GM18861 (cell line): ENCODE data around the gene HRH3.

ENCODE experiments used
- ATAC-seq: cut with Tn5 transposase; IDR thresholded peaks from one replicate; pipeline ENCODE4 v1.9.1; 2021; ENCODE audit not compliant: unreplicated experiment

The HRH3 gene

DNA sequence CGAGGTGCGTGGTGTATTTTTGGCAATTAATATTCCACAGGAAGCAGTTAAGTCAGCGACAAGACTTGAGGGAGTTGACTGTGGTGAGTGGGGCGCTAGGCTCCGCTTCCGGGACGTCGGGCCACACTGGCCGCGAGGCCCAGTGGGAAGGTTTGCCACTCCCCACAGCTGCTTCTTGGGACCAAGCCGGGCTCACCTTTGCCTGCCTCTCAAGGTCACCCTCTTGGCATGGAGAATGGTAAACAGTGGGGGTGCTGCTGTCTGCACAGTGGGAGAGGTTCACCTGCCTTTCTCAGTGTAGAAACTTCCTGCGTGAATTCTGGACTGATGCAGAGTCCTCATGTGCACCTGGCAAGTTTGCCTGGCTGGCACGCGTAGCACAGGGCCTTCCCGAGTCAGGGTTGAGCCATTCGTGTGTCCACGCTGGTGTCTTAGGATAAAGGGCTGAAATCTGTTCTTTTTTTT lies 24.6 kb upstream of the HRH3 start:
- ATAC-seq: no peak

- ATAC-seq: no peak
Measured at GRCh38 chr20:62243906-62244515, 23.9 kb upstream of the HRH3 start.

DNA sequence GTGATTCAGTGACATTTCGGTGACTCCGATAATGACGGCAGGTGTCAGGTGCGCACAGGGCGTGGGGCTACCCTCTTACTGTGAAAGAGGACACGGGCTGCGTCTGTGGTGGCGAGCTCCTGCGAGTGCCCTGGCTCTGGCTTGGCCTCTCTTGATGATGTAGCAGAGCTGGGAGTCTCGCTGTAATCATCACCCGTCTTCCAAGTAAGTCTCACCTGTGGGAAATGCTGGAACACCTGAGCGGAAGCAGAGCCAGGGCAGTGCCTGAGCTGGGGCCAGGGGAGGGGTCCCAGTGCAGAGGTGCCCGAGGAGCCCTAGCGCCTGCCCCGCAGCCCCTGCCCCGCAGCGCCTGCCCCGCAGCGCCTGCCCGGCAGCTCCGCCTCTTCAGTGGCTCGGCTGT lies 23.0 kb upstream of the HRH3 start:
- no peak for ATAC-seq

DNA sequence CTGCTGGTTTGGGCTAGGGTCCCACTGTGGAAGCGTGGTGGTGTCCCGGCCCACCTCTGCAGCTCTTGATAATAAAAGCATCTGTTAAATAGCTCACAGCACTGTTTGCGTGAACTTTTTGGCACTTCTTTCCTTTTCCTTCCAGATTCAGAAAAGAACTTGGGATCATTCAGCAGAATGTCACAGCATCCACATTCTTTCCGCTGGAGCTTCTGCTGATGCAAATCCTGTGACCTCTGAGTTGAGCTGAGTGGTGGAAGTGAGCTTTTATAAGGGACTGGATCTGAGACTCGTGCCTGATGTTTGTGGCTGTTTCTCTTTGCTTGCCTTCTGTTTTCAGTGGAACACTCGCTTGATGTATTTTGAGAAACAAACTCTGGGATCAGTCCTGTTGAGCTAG lies 22.1 kb upstream of the HRH3 start:
- ATAC-seq: no peak

DNA sequence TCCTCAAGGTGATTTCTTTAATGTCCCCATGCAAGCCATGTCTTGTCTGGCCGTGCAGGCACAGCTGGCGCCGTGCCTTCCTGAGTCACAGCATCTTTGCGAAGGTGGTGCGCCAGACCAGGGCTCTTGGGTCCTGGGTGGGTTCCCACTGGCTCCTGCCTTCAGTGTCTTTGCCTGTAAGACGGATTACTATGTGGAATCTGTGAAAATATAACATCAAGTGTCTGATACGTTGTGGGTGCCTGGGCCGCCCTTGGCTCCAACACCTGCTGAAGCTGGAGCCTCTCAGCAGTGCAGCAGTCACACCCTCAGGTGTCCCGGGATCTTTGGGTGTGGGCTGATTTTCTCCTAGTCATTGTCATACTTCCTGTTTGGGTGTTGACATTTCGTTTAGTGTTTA lies 21.4 kb upstream of the HRH3 start:
- ATAC-seq: no peak

- no peak for ATAC-seq
Measured at GRCh38 chr20:62240020-62240685, 20.1 kb upstream of the HRH3 start.

DNA sequence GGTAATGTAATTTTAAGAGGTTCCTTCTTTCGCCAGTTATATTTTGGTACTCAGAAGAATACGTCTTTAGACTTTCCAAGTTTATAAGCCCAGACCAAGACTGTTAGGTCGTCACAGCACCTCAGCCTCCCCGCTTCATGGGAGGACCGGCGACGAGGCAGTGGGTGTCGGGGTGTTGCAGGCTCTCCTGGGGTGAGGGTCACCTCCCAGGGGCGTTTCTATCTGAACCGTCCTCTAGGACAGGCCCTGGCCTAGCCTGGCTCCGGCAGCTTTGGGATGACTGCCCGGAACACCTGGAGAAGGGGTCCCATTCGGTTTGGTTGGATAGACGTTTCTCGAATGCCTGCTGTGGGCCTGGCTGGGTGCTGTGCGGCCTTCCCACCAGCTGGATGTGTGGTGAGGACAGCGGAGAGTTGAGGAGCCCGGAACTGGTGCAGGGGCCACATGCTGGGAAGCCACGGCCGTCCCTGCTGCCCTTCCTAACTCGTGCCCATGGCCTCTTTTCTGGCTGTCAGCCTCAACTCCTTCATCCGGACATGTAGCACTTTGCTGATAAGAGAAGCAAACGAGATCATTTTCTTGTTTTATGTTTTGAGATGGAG lies 19.3 kb upstream of the HRH3 start:
- ATAC-seq: no peak

- ATAC-seq: no peak
Measured at GRCh38 chr20:62238569-62239277, 18.6 kb upstream of the HRH3 start.

DNA sequence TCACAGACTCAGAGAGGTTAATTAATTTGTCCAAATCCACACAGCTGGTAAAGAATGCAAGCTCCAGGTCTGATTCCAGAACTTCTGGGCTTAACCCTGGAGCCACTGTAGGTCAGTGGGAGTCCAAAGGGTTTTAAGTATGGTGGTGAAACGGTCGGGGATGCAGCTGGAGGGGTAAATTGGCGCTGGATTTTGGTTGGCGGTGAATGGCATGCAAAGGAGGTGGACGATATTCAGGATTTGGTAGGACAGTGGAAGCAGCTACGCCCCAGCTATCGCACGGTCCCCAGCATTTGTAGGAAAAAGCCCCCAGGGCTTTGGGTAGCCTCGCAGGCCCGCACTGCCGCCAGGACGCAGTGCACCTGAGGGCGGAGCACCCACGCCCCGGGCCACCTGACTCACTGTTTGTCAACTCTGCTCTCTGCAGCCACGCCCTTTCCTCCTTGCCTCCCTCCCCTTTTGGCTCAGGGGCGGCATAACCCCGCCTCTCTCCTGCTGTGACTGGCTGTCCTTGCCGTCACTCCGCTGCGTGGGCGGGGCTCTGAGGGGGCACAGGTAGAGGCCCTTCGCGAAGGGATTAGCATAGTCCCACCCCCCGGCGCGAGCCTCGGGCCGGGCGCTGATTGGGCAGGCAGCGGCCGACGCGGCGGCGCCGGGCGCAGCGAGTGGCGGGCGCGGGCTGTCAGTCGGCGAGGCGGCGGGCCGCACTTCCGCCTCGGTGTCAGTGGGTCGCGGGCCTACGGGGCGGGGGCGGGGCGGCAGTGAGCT lies 17.9 kb upstream of the HRH3 start, which contains the start of gene OSBPL2:
TSS of gene OSBPL2 (plus strand) at position 721 of the 768 bp plus-strand sequence. CDS start 17,664 bp downstream, outside the sequence.
- peak; percentile 96 for ATAC-seq

- no peak for ATAC-seq
Measured at GRCh38 chr20:62237514-62237800, 17.4 kb upstream of the HRH3 start.

GRCh38 chr20:62236766-62237513 lies 16.9 kb upstream of the HRH3 start:
- ATAC-seq: no peak

- ATAC-seq: no peak
Measured at GRCh38 chr20:62236200-62236599, 16.1 kb upstream of the HRH3 start.

DNA sequence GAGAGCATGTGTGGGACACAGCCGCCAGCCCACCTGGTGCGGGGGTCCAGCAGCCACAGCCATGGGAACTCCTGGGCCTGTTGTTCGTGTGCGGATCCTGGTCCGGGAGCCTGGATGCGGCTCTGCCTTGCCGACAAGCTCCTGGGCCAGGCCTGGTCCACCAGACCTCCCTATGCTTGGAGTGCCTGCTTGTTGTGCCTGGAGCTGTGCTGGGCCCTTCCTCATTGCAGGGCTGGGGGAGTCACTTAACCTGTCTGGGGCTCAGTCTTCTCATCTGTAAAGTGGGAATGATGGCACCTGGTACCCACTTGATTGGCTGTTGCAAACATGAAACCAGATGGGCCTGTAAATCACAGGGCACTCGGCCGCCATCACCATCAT lies 15.7 kb upstream of the HRH3 start:
- no peak for ATAC-seq

GRCh38 chr20:62235001-62235776 lies 15.1 kb upstream of the HRH3 start:
- no peak for ATAC-seq

- no peak for ATAC-seq
Measured at GRCh38 chr20:62234339-62234738, 14.3 kb upstream of the HRH3 start.

GRCh38 chr20:62233684-62234083 lies 13.6 kb upstream of the HRH3 start:
- ATAC-seq: no peak

- ATAC-seq: no peak
Measured at GRCh38 chr20:62232770-62233645, 12.9 kb upstream of the HRH3 start.

DNA sequence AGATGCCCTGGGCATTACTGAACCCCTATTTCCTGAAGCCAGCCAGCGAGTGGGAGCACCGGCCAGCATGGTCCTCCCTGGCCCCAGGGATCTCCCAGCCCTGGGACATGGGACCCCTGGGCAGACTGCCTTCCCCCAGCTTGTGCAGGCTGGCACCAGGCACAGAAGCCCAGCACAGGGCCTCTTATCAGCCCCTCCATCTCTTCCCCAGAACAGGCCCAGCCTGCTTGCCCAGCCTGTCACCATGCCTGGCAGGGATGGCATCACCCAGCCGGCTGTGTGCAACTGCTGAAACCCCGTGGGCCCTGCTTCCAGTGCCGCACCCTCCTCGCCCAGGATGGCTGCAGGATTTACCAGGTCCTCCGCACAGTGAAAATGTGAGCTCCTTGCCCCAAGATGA lies 12.1 kb upstream of the HRH3 start:
- no peak for ATAC-seq

- no peak for ATAC-seq
Measured at GRCh38 chr20:62231292-62231691, 11.2 kb upstream of the HRH3 start.
